Mesendoderm (in vitro differentiated cells): ENCODE data around the gene PDCD2L.
"Not testable (repeated sequence)": the region's sequence is repeated elsewhere in the genome, so short reads cannot be mapped to it uniquely, and the experiment has no call there.

ENCODE experiments used
- DNase-seq: peaks from one replicate; pipeline ENCODE4 v3.0.0; 2013
- H2AK5ac ChIP-seq: 2 replicates; pipeline ENCODE4 v1.6.1; 2013; ENCODE audit warnings: low read length, inconsistent platforms
- H2BK120ac ChIP-seq: 2 replicates; pipeline ENCODE4 v1.6.1; 2013; ENCODE audit warnings: low read depth, mild to moderate bottlenecking, low read length, moderate library complexity, mixed read lengths
- H2BK15ac ChIP-seq: replicated peaks from 2 replicates; pipeline ENCODE4 v1.6.1; 2013; ENCODE audit warnings: low read depth, mild to moderate bottlenecking, moderate library complexity
- H2BK5ac ChIP-seq: 2 replicates; pipeline ENCODE4 v1.6.1; 2013; ENCODE audit warnings: low read length, inconsistent platforms
- H3K18ac ChIP-seq: 2 replicates; pipeline ENCODE4 v1.6.1; 2013; ENCODE audit warnings: mild to moderate bottlenecking, low read length, mixed read lengths
- H3K23ac ChIP-seq: one replicate; pipeline ENCODE4 v1.6.1; 2013; ENCODE audit warnings: low read length
- H3K27ac ChIP-seq: 2 replicates; pipeline ENCODE4 v1.5.1; 2013; ENCODE audit warnings: low read depth, mild to moderate bottlenecking, inconsistent platforms, low read length, moderate library complexity
- H3K27me3 ChIP-seq: 2 replicates; pipeline ENCODE4 v1.6.1; 2013; ENCODE audit warnings: low read length, control low read depth, mild to moderate bottlenecking, inconsistent platforms; ENCODE audit not compliant: insufficient read depth, poor library complexity
- H3K36me3 ChIP-seq: 2 replicates; pipeline ENCODE4 v1.6.1; 2013; ENCODE audit warnings: low read length, inconsistent platforms; ENCODE audit not compliant: control insufficient read depth, insufficient read depth
- H3K4ac ChIP-seq: one replicate; pipeline ENCODE4 v1.6.1; 2013; ENCODE audit warnings: low read depth, mild to moderate bottlenecking, low read length, moderate library complexity
- H3K4me1 ChIP-seq: 2 replicates; pipeline ENCODE4 v1.6.1; 2013; ENCODE audit warnings: low read depth, low read length, inconsistent platforms; ENCODE audit not compliant: control insufficient read depth
- H3K4me2 ChIP-seq: 2 replicates; pipeline ENCODE4 v1.6.1; 2013; ENCODE audit warnings: low read length
- H3K4me3 ChIP-seq: 2 replicates; pipeline ENCODE4 v1.5.1; 2013; ENCODE audit warnings: mild to moderate bottlenecking, low read length
- H3K56ac ChIP-seq: one replicate; pipeline ENCODE4 v1.6.1; 2013; ENCODE audit warnings: low read length
- H3K79me1 ChIP-seq: 2 replicates; pipeline ENCODE4 v1.6.1; 2013; ENCODE audit warnings: low read length, inconsistent platforms
- H3K79me2 ChIP-seq: 2 replicates; pipeline ENCODE4 v1.6.1; 2013; ENCODE audit warnings: mild to moderate bottlenecking, low read length; ENCODE audit not compliant: control insufficient read depth, insufficient read depth
- H3K9ac ChIP-seq: 2 replicates; pipeline ENCODE4 v1.6.1; 2013; ENCODE audit warnings: low read length, inconsistent platforms
- H4K5ac ChIP-seq: one replicate; pipeline ENCODE4 v1.6.1; 2013; ENCODE audit warnings: low read length
- H4K8ac ChIP-seq: one replicate; pipeline ENCODE4 v1.6.1; 2013; ENCODE audit warnings: low read depth, mild to moderate bottlenecking, control low read depth, low read length, moderate library complexity
- WGBS: extraction: QIAGEN DNeasy Blood & Tissue Kit; methylation state at CpG from one replicate; pipeline ENCODE4 v1.1.7; 2013; ENCODE audit warnings: low lambda C conversion rate, missing lambda C conversion rate; ENCODE audit not compliant: insufficient coverage; ENCODE audit errors: extremely low coverage; 5-methylcytosine and 5-hydroxymethylcytosine counted together

PDCD2L gene

GRCh38 chr19:34387446-34387810, 16.8 kb upstream of the PDCD2L start:
- H3K4me3 ChIP-seq, result no peak overlapping the region
- H3K4ac ChIP-seq, result no peak overlapping the region
- peaks cover 2% of the 10 kb centered on the region for H3K79me1 ChIP-seq
- H3K27ac ChIP-seq, result no peak overlapping the region
- H3K79me2 ChIP-seq, result no peaks in the 10 kb centered on the region
- no peak overlapping the region for H3K9ac ChIP-seq
- H3K4me2 ChIP-seq, result no peak overlapping the region
- no peak overlapping the region for H3K23ac ChIP-seq
- peaks cover 21% of the 10 kb centered on the region for H3K36me3 ChIP-seq
- H2BK5ac ChIP-seq, result no peak overlapping the region
- no peak overlapping the region for H2AK5ac ChIP-seq
- H4K5ac ChIP-seq, result no peak overlapping the region
- DNase-seq, result peak; percentile 26
- WGBS, result no CpG with 5 or more reads among the region's 1 CpG
- no peak overlapping the region for H3K56ac ChIP-seq
- no peak overlapping the region for H3K18ac ChIP-seq
- no peak overlapping the region for H2BK15ac ChIP-seq
- no peak overlapping the region for H4K8ac ChIP-seq
- H2BK120ac ChIP-seq, result no peak overlapping the region
- no peaks in the 10 kb centered on the region for H3K4me1 ChIP-seq
- no peaks in the 10 kb centered on the region for H3K27me3 ChIP-seq

DNA sequence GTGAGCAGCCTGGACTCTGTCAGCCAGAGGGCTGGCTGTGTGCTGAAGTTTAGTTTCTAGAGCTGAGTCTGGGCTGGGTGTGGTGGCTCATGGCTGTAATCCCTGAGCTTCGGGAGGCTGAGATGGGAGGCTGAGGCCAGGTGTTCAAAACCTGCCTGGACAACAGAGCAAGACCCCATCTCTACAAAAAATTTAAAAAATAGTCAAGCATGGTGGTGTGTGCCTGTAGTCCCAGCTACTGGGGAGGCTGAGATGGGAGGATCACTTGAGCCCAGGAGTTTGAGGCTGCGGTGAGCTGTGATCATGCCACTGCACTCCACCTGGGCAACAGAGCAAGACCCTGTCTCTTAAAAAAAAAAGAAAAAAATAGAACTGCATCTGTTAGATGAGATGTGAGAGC, 15.5 kb upstream of the PDCD2L start:
- H3K36me3 ChIP-seq, result peaks cover 18% of the 10 kb centered on the region
- H3K4me1 ChIP-seq, H3K4me3 ChIP-seq, H3K79me2 ChIP-seq, H3K27me3 ChIP-seq, H3K56ac ChIP-seq, H2BK5ac ChIP-seq, H2BK120ac ChIP-seq, H3K9ac ChIP-seq, H3K4me2 ChIP-seq, H3K79me1 ChIP-seq, DNase-seq, H3K23ac ChIP-seq, H2BK15ac ChIP-seq, H3K4ac ChIP-seq, H4K5ac ChIP-seq, H3K18ac ChIP-seq, H3K27ac ChIP-seq, H4K8ac ChIP-seq, H2AK5ac ChIP-seq: not testable (repeated sequence)
- no CpG with 5 or more reads among the region's 2 CpGs for WGBS

GRCh38 chr19:34391813-34392212, 12.4 kb upstream of the PDCD2L start:
- Histone ChIP-seq H3K79me1 (peaks cover 2% of the 10 kb centered on the region), H3K27me3 (no peaks in the 10 kb centered on the region), H3K4me1 (no peaks in the 10 kb centered on the region), H3K9ac (no peak overlapping the region), H3K36me3 (peaks cover 18% of the 10 kb centered on the region), H3K27ac (no peak overlapping the region), H2BK15ac (no peak overlapping the region), H3K4me2 (no peak overlapping the region), H3K4ac (no peak overlapping the region), H4K8ac (no peak overlapping the region), H3K56ac (no peak overlapping the region), H3K79me2 (no peaks in the 10 kb centered on the region), H2BK120ac (no peak overlapping the region), H2BK5ac (no peak overlapping the region), H3K23ac (no peak overlapping the region), H3K18ac (no peak overlapping the region), H4K5ac (no peak overlapping the region), H2AK5ac (no peak overlapping the region), H3K4me3 (no peak overlapping the region)
- DNase-seq, result no peak

GRCh38 chr19:34393031-34393430, 11.2 kb upstream of the PDCD2L start:
- Histone ChIP-seq H3K4ac (no peak overlapping the region), H3K27me3 (no peaks in the 10 kb centered on the region), H3K4me1 (no peaks in the 10 kb centered on the region), H3K79me2 (no peaks in the 10 kb centered on the region), H3K23ac (no peak overlapping the region), H3K79me1 (peaks cover 2% of the 10 kb centered on the region), H3K27ac (no peak overlapping the region), H3K4me3 (no peak overlapping the region), H2BK15ac (no peak overlapping the region), H3K18ac (no peak overlapping the region), H2AK5ac (no peak overlapping the region), H4K8ac (no peak overlapping the region), H3K56ac (no peak overlapping the region), H2BK5ac (no peak overlapping the region), H3K4me2 (no peak overlapping the region), H2BK120ac (no peak overlapping the region), H3K9ac (no peak overlapping the region), H4K5ac (no peak overlapping the region), H3K36me3 (peaks cover 10% of the 10 kb centered on the region)
- DNase-seq, result no peak
- WGBS, result no CpG with 5 or more reads among the region's 11 CpGs

GRCh38 chr19:34393629-34394028, 10.6 kb upstream of the PDCD2L start:
- no peak overlapping the region for H2BK15ac ChIP-seq
- no peak overlapping the region for H3K4ac ChIP-seq
- H3K36me3 ChIP-seq, result peaks cover 10% of the 10 kb centered on the region
- no peak overlapping the region for H3K4me3 ChIP-seq
- H2AK5ac ChIP-seq, result no peak overlapping the region
- no peak overlapping the region for H2BK5ac ChIP-seq
- no peak overlapping the region for H2BK120ac ChIP-seq
- no peak overlapping the region for H4K8ac ChIP-seq
- H3K79me2 ChIP-seq, result no peaks in the 10 kb centered on the region
- H3K4me2 ChIP-seq, result no peak overlapping the region
- peaks cover 2% of the 10 kb centered on the region for H3K79me1 ChIP-seq
- no peak overlapping the region for H3K27ac ChIP-seq
- H3K9ac ChIP-seq, result no peak overlapping the region
- H3K4me1 ChIP-seq, result no peaks in the 10 kb centered on the region
- no peak for DNase-seq
- no peak overlapping the region for H3K23ac ChIP-seq
- no peak overlapping the region for H3K56ac ChIP-seq
- H4K5ac ChIP-seq, result no peak overlapping the region
- WGBS, result no CpG with 5 or more reads among the region's 14 CpGs
- no peak overlapping the region for H3K18ac ChIP-seq
- no peaks in the 10 kb centered on the region for H3K27me3 ChIP-seq

DNA sequence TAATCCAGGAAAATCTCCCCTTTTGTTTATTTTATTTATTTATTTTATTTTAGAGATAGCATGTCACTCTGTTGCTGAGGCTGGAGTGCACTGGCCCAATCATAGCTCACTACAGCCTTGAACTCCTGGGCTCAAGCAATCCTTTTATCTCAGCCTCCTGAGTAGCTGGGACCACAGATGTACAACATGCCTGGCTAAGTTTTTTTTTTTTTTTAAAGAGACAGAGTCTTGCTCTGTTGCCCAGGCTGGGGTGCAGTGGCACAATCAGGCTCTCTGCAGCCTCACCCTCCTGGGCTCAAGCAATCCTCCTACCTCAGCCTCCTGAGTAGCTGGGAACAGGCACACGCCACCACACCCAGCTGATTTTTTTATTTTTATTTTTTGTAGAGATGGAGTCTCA, 6.3 kb upstream of the PDCD2L start:
- no peak overlapping the region for H3K9ac ChIP-seq
- H2BK15ac ChIP-seq, result no peak overlapping the region
- no peak overlapping the region for H3K23ac ChIP-seq
- no peak overlapping the region for H3K4me3 ChIP-seq
- no peak for DNase-seq
- no peaks in the 10 kb centered on the region for H3K27me3 ChIP-seq
- no CpG with 5 or more reads among the region's 1 CpG for WGBS
- H3K18ac ChIP-seq, result no peak overlapping the region
- H3K79me1 ChIP-seq, result no peaks in the 10 kb centered on the region
- no peak overlapping the region for H4K5ac ChIP-seq
- peaks cover 4% of the 10 kb centered on the region for H3K36me3 ChIP-seq
- no peak overlapping the region for H3K4ac ChIP-seq
- H2AK5ac ChIP-seq, result no peak overlapping the region
- no peak overlapping the region for H2BK120ac ChIP-seq
- H3K4me2 ChIP-seq, result no peak overlapping the region
- H3K56ac ChIP-seq, result no peak overlapping the region
- no peaks in the 10 kb centered on the region for H3K4me1 ChIP-seq
- no peak overlapping the region for H2BK5ac ChIP-seq
- no peak overlapping the region for H4K8ac ChIP-seq
- H3K79me2 ChIP-seq, result no peaks in the 10 kb centered on the region
- H3K27ac ChIP-seq, result no peak overlapping the region
